SU-DHL-6 (cell line): ENCODE measurements around the gene FOXG1.
A peak's percentile ranks its signal among the peaks of the same experiment; 100 is the strongest.

Source experiments
- H2AFZ ChIP-seq: fragments of 200-600 bp; sonication (generic); 2 replicates; pipeline ENCODE4 v1.6.1; 2014; ENCODE audit warnings: low read depth, mild to moderate bottlenecking, moderate library complexity, mixed read lengths, antibody characterized with exemption, low read length; ENCODE audit not compliant: severe bottlenecking
- H3F3A ChIP-seq: fragments of 200-600 bp; shearing (Covaris generic); 2 replicates; pipeline ENCODE4 v1.6.0; 2016; ENCODE audit warnings: antibody characterized with exemption, mild to moderate bottlenecking; ENCODE audit not compliant: insufficient read depth
- H3K27ac ChIP-seq: fragments of 200-600 bp; sonication (generic); 2 replicates; pipeline ENCODE4 v1.5.1; 2016; ENCODE audit warnings: low read depth, mild to moderate bottlenecking, low read length, moderate library complexity, mixed read lengths
- H3K27me3 ChIP-seq: fragments of 200-600 bp; sonication (generic), shearing (Covaris generic); 2 replicates; pipeline ENCODE4 v1.6.0; 2014; ENCODE audit warnings: mild to moderate bottlenecking, low read length
- H3K36me3 ChIP-seq: fragments of 200-600 bp; sonication (generic); 2 replicates; pipeline ENCODE4 v1.6.1; 2014; ENCODE audit warnings: mild to moderate bottlenecking, low read length, mixed read lengths
- H3K4me2 ChIP-seq: fragments of 300-600, 200-600 bp; shearing (Covaris generic), sonication (generic); 2 replicates; pipeline ENCODE4 v1.6.0; 2014; ENCODE audit warnings: low read length, low read depth, mild to moderate bottlenecking; ENCODE audit not compliant: poor library complexity, severe bottlenecking
- H3K4me3 ChIP-seq: fragments of 200-600 bp; sonication (generic); 2 replicates; pipeline ENCODE4 v1.5.1; 2014; ENCODE audit warnings: antibody characterized with exemption, low read length, mild to moderate bottlenecking, mixed read lengths; ENCODE audit not compliant: insufficient read depth, poor library complexity, severe bottlenecking
- H3K79me2 ChIP-seq: fragments of 200-600 bp; sonication (generic); 2 replicates; pipeline ENCODE4 v1.6.1; 2014; ENCODE audit warnings: mild to moderate bottlenecking, low read length, moderate library complexity; ENCODE audit not compliant: insufficient read depth
- H3K9ac ChIP-seq: fragments of 200-600 bp; sonication (generic); 2 replicates; pipeline ENCODE4 v1.7.0; 2014; ENCODE audit warnings: mild to moderate bottlenecking, low read length
- H3K9me2 ChIP-seq: fragments of 200-600 bp; sonication (generic); replicated peaks from 2 replicates; pipeline ENCODE4 v1.6.1; 2014; ENCODE audit warnings: low read length; ENCODE audit not compliant: insufficient read depth
- H3K9me3 ChIP-seq: fragments of 200-600 bp; sonication (generic); 2 replicates; pipeline ENCODE4 v1.6.1; 2014; ENCODE audit warnings: low read length, mixed read lengths; ENCODE audit not compliant: insufficient read depth
- H4K20me1 ChIP-seq: fragments of 200-600 bp; sonication (generic); 2 replicates; pipeline ENCODE4 v1.6.1; 2014; ENCODE audit warnings: low read depth, mild to moderate bottlenecking, antibody characterized with exemption, low read length, moderate library complexity, mixed read lengths
- EZH2phosphoT487 ChIP-seq: fragments of 200-600 bp; sonication (generic), shearing (Covaris generic); conservative IDR thresholded peaks from 2 replicates; pipeline ENCODE4 v1.6.1; 2018; ENCODE audit warnings: mild to moderate bottlenecking, antibody characterized with exemption, low read length, moderate library complexity, mixed read lengths
- TF ChIP-seq, protein P1 (sequence below): fragments of 200-600 bp; sonication (generic); IDR thresholded peaks from one replicate; pipeline ENCODE4 v1.5.1; 2017; ENCODE audit warnings: antibody characterized with exemption, mild to moderate bottlenecking, low read length, moderate library complexity; ENCODE audit not compliant: insufficient read depth, poor library complexity, severe bottlenecking

FOXG1 gene

DNA sequence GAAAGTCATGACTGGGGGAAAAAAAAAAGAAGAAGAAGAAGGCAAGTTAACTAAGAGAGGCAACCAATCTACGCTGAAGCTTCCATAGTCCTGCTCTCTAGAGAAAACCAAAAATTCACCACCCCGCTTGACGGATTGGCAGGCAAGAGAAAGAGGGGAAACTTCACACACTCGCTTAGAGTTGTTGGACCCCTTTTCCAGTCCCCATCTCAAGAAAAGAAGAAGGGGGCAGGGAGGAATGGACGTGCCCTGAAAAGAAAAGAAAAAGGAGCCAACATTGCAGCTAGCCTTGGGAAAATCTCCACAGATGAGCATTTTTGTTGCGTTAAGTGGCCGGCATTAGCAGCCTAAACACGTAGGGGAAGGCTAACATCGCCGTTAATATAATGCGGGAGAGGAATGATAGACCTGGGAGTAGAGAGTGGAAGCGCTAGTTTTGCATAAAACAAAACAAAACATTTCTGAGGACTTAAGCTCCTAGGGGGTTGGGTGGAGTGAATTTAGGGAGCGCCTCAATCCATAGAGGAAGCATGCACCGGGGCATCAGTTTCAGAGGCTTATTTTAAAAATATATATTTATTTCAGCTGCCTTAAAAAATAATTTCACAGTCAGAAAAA is 11.3 kb upstream of the FOXG1 start:
- Histone ChIP-seq H3K36me3 (no peaks in the 10 kb centered on the region), H3K9me3 (no peaks in the 10 kb centered on the region), H2AFZ (peak overlapping the region; percentile 53), H3K4me2 (peak overlapping the region; percentile 38), H3K27me3 (no peaks in the 10 kb centered on the region), H3K4me3 (no peak overlapping the region), H3K9me2 (no peaks in the 10 kb centered on the region), H3F3A (0 out of 2 replicates have a peak, but pooled peaks cover 2% of the 10 kb centered on the region), H3K9ac (no peak overlapping the region), H3K79me2 (no peaks in the 10 kb centered on the region), H3K27ac (no peak overlapping the region), H4K20me1 (no peaks in the 10 kb centered on the region)
- TF ChIP-seq, protein P1, sequence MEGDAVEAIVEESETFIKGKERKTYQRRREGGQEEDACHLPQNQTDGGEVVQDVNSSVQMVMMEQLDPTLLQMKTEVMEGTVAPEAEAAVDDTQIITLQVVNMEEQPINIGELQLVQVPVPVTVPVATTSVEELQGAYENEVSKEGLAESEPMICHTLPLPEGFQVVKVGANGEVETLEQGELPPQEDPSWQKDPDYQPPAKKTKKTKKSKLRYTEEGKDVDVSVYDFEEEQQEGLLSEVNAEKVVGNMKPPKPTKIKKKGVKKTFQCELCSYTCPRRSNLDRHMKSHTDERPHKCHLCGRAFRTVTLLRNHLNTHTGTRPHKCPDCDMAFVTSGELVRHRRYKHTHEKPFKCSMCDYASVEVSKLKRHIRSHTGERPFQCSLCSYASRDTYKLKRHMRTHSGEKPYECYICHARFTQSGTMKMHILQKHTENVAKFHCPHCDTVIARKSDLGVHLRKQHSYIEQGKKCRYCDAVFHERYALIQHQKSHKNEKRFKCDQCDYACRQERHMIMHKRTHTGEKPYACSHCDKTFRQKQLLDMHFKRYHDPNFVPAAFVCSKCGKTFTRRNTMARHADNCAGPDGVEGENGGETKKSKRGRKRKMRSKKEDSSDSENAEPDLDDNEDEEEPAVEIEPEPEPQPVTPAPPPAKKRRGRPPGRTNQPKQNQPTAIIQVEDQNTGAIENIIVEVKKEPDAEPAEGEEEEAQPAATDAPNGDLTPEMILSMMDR: no peak
- no peak for TF ChIP-seq EZH2phosphoT487

- H3K27ac ChIP-seq: no peak overlapping the region
- no peak overlapping the region for H3K4me2 ChIP-seq
- H3K36me3 ChIP-seq: no peaks in the 10 kb centered on the region
- no peak for TF ChIP-seq EZH2phosphoT487
- TF ChIP-seq, protein P1: no peak
- H3K79me2 ChIP-seq: no peaks in the 10 kb centered on the region
- H3K9me2 ChIP-seq: no peaks in the 10 kb centered on the region
- no peaks in the 10 kb centered on the region for H3K9me3 ChIP-seq
- H3K9ac ChIP-seq: no peak overlapping the region
- H2AFZ ChIP-seq: no peak overlapping the region
- H4K20me1 ChIP-seq: no peaks in the 10 kb centered on the region
- no peaks in the 10 kb centered on the region for H3K27me3 ChIP-seq
- H3K4me3 ChIP-seq: no peak overlapping the region
- H3F3A ChIP-seq: 0 out of 2 replicates have a peak, but pooled peaks cover 2% of the 10 kb centered on the region
These were observed 10.7 kb upstream of the FOXG1 start for GRCh38 chr14:28755884-28756268.

DNA sequence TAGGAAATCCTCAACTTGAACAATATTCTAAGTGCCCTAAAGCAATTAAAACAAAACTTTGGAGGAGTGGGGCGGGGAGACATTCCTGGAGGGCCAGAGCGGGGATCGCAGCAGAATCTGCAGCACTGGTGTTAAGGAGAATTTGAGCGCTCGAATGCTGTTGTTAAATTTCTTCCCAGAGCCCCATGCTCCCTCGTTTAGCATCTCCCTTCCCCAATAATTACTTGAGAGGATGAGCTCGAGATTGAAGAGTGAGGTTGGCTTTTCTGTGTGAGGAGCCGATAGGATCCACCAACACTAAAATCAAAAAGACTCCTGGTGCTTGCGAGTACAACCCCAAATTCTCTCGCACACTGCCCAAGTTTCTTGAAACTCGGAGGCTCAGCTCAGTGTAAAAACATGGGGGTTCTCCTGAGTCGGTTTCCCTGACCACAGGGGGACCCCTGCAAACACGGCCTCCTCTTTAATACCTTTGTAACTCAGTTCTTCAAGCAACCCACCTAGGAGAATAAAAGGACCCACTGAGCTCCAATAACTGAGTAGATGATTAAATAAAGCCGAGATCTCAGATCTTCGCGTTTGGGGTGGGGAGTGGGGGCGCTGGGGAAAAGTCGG is 10.2 kb upstream of the FOXG1 start:
- H3K4me2 ChIP-seq: no peak overlapping the region
- no peaks in the 10 kb centered on the region for H3K27me3 ChIP-seq
- no peaks in the 10 kb centered on the region for H3K79me2 ChIP-seq

More for the DNA sequence above, 10.2 kb upstream of the FOXG1 start:
- TF ChIP-seq, protein P1: no peak
- no peak for TF ChIP-seq EZH2phosphoT487
- Histone ChIP-seq H3K9me3 (no peaks in the 10 kb centered on the region), H3K27ac (no peak overlapping the region), H3K9ac (no peak overlapping the region), H2AFZ (no peak overlapping the region), H3F3A (0 out of 2 replicates have a peak, but pooled peaks cover 2% of the 10 kb centered on the region), H3K4me3 (no peak overlapping the region), H3K36me3 (no peaks in the 10 kb centered on the region), H4K20me1 (no peaks in the 10 kb centered on the region), H3K9me2 (no peaks in the 10 kb centered on the region)
